A673 (cell line): ENCODE results near the gene SLC25A39. TPM values are rescaled to one million over a fixed set of nuclear protein-coding genes. Genes with fewer than 3 reads are reported as not detected.

ENCODE experiments used
- BruUV-seq: library from RNA; stranded (reverse); fragments of 400-500 nt; replicated peaks from 2 replicates; lab custom pipeline; 2021; lab: Mats Ljungman, UMichigan
- CTCF ChIA-PET: fragments of 300-600 bp; sonication (Branson Sonifier 250); formaldehyde crosslinking; loops from one replicate; lab custom pipeline; 2022; ENCODE audit warnings: antibody characterized with exemption; lab: Charles Lee
- POLR2A ChIA-PET: fragments of 300-600 bp; sonication (Branson Sonifier 250); formaldehyde crosslinking; loops from one replicate; lab custom pipeline; 2022; ENCODE audit warnings: antibody characterized with exemption; ENCODE audit not compliant: low non-redundant PET; lab: Charles Lee
- DNase-seq: peaks from one replicate; pipeline ENCODE4 v3.0.0-alpha.2; 2015; ENCODE audit warnings: low spot score
- H3K27ac ChIP-seq: fragments of 200-600 bp; sonication (generic); 2 replicates; pipeline ENCODE4 v1.5.1; 2016; ENCODE audit warnings: mixed run types, low read depth, mild to moderate bottlenecking, mixed read lengths, antibody characterized with exemption, low read length; ENCODE audit not compliant: poor library complexity, severe bottlenecking
- H3K27me3 ChIP-seq: fragments of 200-600 bp; sonication (generic); replicated peaks from 2 replicates; pipeline ENCODE4 v1.6.1; 2017; ENCODE audit warnings: mixed run types, low read depth, mild to moderate bottlenecking, mixed read lengths, antibody characterized with exemption, low read length; ENCODE audit not compliant: insufficient read depth, poor library complexity
- H3K36me3 ChIP-seq: fragments of 200-600 bp; sonication (generic); 2 replicates; pipeline ENCODE4 v1.6.1; 2016; ENCODE audit warnings: mixed run types, mild to moderate bottlenecking, mixed read lengths, antibody characterized with exemption, low read length; ENCODE audit not compliant: insufficient read depth, poor library complexity, severe bottlenecking
- H3K4me1 ChIP-seq: fragments of 200-600 bp; sonication (generic); 2 replicates; pipeline ENCODE4 v1.6.1; 2017; ENCODE audit warnings: mixed run types, mild to moderate bottlenecking, mixed read lengths, antibody characterized with exemption, low read length; ENCODE audit not compliant: insufficient read depth, poor library complexity, severe bottlenecking
- H3K4me3 ChIP-seq: fragments of 200-600 bp; sonication (generic); 2 replicates; pipeline ENCODE4 v1.5.1; 2016; ENCODE audit warnings: low read depth, mixed run types, mild to moderate bottlenecking, mixed read lengths, low read length; ENCODE audit not compliant: poor library complexity, severe bottlenecking
- H3K9me3 ChIP-seq: fragments of 200-600 bp; sonication (generic); 2 replicates; pipeline ENCODE4 v1.6.1; 2016; ENCODE audit warnings: mixed run types, low read depth, mild to moderate bottlenecking, mixed read lengths, antibody characterized with exemption, low read length; ENCODE audit not compliant: poor library complexity, severe bottlenecking
- CTCF ChIP-seq: fragments of 300-800, 200-600 bp; sonication (generic); conservative IDR thresholded peaks from 2 replicates; pipeline ENCODE4 v1.5.1; 2017; ENCODE audit warnings: low read depth, mild to moderate bottlenecking, antibody characterized with exemption, low read length, moderate library complexity, mixed read lengths
- EZH2 ChIP-seq: fragments of 200-600 bp; sonication (generic); IDR thresholded peaks from 2 replicates; pipeline ENCODE4 v1.6.1; 2017; ENCODE audit warnings: borderline replicate concordance, low read depth, mild to moderate bottlenecking, mixed read lengths, antibody characterized with exemption, low read length; ENCODE audit not compliant: poor library complexity, severe bottlenecking
- intact Hi-C: fragments of 100-400 bp; cut with micrococcal nuclease; formaldehyde crosslinking; loops from one replicate; pipeline ENCODE4 v1.10.0; 2022; ENCODE audit not compliant: unreplicated experiment
- total RNA-seq: library from RNA; stranded (reverse); gene quantifications from 2 replicates; pipeline ENCODE4 v1.2.3, GENCODE V29; 2021

Gene SLC25A39
- total RNA-seq, 1 experiment from 2014 or later, result 75.5 TPM

GRCh38 chr17:44346064-44346844, 21.6 kb upstream of the SLC25A39 start:
- H3K27me3 ChIP-seq, result no peaks in the 10 kb centered on the region
- BruUV-seq, result no TSS peak
- H3K4me3 ChIP-seq, result peak overlapping the region; percentile 64
- TF ChIP-seq CTCF (no peak), EZH2 (no peak)
- H3K27ac ChIP-seq, result no peak overlapping the region
- intact Hi-C loops, result loop anchor here (5.0 kb wide), 1 partner anchor 134 kb away; no protein-coding TSS in a partner anchor
- DNase-seq, result no peak
- CTCF ChIA-PET, result interaction anchor here (0.6 to 1.1 kb wide), 6 partner anchors 11 to 160 kb away, joined by 3 to 6 read pairs (median 3); no protein-coding TSS in a partner anchor
- H3K4me1 ChIP-seq, result no peaks in the 10 kb centered on the region
- no peaks in the 10 kb centered on the region for H3K9me3 ChIP-seq
- POLR2A ChIA-PET, result no interaction called here
- no peaks in the 10 kb centered on the region for H3K36me3 ChIP-seq

GRCh38 chr17:44345454-44346026, 20.9 kb upstream of the SLC25A39 start:
- Histone ChIP-seq H3K4me1 (no peaks in the 10 kb centered on the region), H3K27me3 (no peaks in the 10 kb centered on the region), H3K4me3 (peak overlapping the region; percentile 64), H3K27ac (peak overlapping the region; percentile 51), H3K9me3 (no peaks in the 10 kb centered on the region), H3K36me3 (no peaks in the 10 kb centered on the region)
- peak; percentile 74 for DNase-seq
- no peak for TF ChIP-seq EZH2
- TF ChIP-seq CTCF, result peak; percentile 46
- ChIA-PET POLR2A (no interaction called here), CTCF (interaction anchor here (0.6 to 1.1 kb wide), 6 partner anchors 15 to 222 kb away, joined by 3 to 6 read pairs (median 4); partner anchors contain the start of gene HDAC5)
- no TSS peak for BruUV-seq
- intact Hi-C loops, result loop anchor here (5.0 kb wide), 1 partner anchor 133 kb away; no protein-coding TSS in a partner anchor

- intact Hi-C loops, result loop anchor here (5.0 kb wide), 1 partner anchor 133 kb away; no protein-coding TSS in a partner anchor
- H3K4me1 ChIP-seq, result no peaks in the 10 kb centered on the region
- peak within 1 kb of the TSS; percentile 64 for H3K4me3 ChIP-seq
- no peaks in the 10 kb centered on the region for H3K36me3 ChIP-seq
- BruUV-seq, result no TSS peak
- H3K9me3 ChIP-seq, result no peaks in the 10 kb centered on the region
- TF ChIP-seq CTCF, result no peak
- TF ChIP-seq EZH2, result no peak
- no peaks in the 10 kb centered on the region for H3K27me3 ChIP-seq
- CTCF ChIA-PET, result interaction anchor here (0.6 to 1.1 kb wide), 4 partner anchors 14 to 222 kb away, joined by 3 to 6 read pairs (median 3); partner anchors contain the start of gene HDAC5
- peak within 1 kb of the TSS; percentile 51 for H3K27ac ChIP-seq
- POLR2A ChIA-PET, result no interaction called here
- peak; percentile 96 for DNase-seq
These were observed 20.4 kb upstream of the SLC25A39 start, which contains the start of gene GRN for GRCh38 chr17:44344939-44345453. Gene GRN (plus strand): TSS chr17:44345302. CDS start chr17:44349165, 3,863 bp downstream.
